Mesenchymal stem cell (in vitro differentiated cells and primary cell): ENCODE data around the gene CST11.

Experiments used
- DNase-seq: peaks from one replicate; pipeline ENCODE4 v3.0.0-alpha.2; 2013
- H2AFZ ChIP-seq: one replicate; pipeline ENCODE4 v1.6.1; 2013; ENCODE audit warnings: low read depth, mild to moderate bottlenecking, control low read depth, inconsistent platforms, low read length, moderate library complexity
- H2AK5ac ChIP-seq: 2 replicates; pipeline ENCODE4 v1.6.1; 2013; ENCODE audit warnings: low read length, moderate library complexity, mild to moderate bottlenecking, inconsistent platforms; ENCODE audit not compliant: severe bottlenecking
- H2BK120ac ChIP-seq: one replicate; pipeline ENCODE4 v1.6.1; 2013; ENCODE audit warnings: low read depth, mild to moderate bottlenecking, inconsistent platforms, low read length, moderate library complexity
- H2BK12ac ChIP-seq, 2 experiments: one replicate each; pipeline ENCODE4 v1.6.1; 2013; ENCODE audit warnings: inconsistent platforms in 2 of 2, low read length in 2 of 2, mild to moderate bottlenecking in 2 of 2, moderate library complexity in 2 of 2, control low read depth in 1 of 2
- H2BK15ac ChIP-seq: one replicate; pipeline ENCODE4 v1.6.1; 2013; ENCODE audit warnings: mild to moderate bottlenecking, low read depth, inconsistent platforms; ENCODE audit not compliant: poor library complexity, severe bottlenecking
- H2BK5ac ChIP-seq: 2 replicates; pipeline ENCODE4 v1.6.1; 2013; ENCODE audit warnings: low read depth, mild to moderate bottlenecking, low read length, control low read depth, inconsistent platforms; ENCODE audit not compliant: poor library complexity, severe bottlenecking
- H3K14ac ChIP-seq, 2 experiments: one replicate each; pipeline ENCODE4 v1.6.1; 2013; ENCODE audit warnings: inconsistent platforms in 2 of 2, low read length in 2 of 2, control low read depth in 1 of 2, mild to moderate bottlenecking in 1 of 2, moderate library complexity in 1 of 2
- H3K18ac ChIP-seq, 2 experiments: one replicate each; pipeline ENCODE4 v1.6.1; 2013; ENCODE audit warnings: inconsistent platforms in 2 of 2, low read length in 2 of 2, control low read depth in 1 of 2, low read depth in 1 of 2, mild to moderate bottlenecking in 1 of 2
- H3K23ac ChIP-seq, 2 experiments: one replicate each; pipeline ENCODE4 v1.6.1; 2013; ENCODE audit warnings: inconsistent platforms in 2 of 2, low read length in 2 of 2, mild to moderate bottlenecking in 2 of 2, moderate library complexity in 2 of 2, control low read depth in 1 of 2
- H3K27ac ChIP-seq: 2 replicates; pipeline ENCODE4 v1.5.1; 2013; ENCODE audit warnings: mild to moderate bottlenecking, moderate library complexity, low read length, control low read depth, inconsistent platforms; ENCODE audit not compliant: poor library complexity, severe bottlenecking
- H3K27me3 ChIP-seq, 2 experiments: 2 replicates each; pipeline versions ENCODE4 v1.6.1 to v1.7.0; 2013; ENCODE audit warnings: low read length in 2 of 2, mild to moderate bottlenecking in 2 of 2, moderate library complexity in 2 of 2, control low read depth in 1 of 2, inconsistent platforms in 1 of 2; ENCODE audit not compliant: control insufficient read depth in 1 of 2, insufficient read depth in 1 of 2
- H3K36me3 ChIP-seq, 2 experiments: 2 replicates each; pipeline versions ENCODE4 v1.6.1 to v1.7.0; 2013; ENCODE audit warnings: low read length in 2 of 2, control low read depth in 1 of 2, inconsistent platforms in 1 of 2, low read depth in 1 of 2, mild to moderate bottlenecking in 1 of 2; ENCODE audit not compliant: insufficient read depth in 2 of 2, control insufficient read depth in 1 of 2
- H3K4ac ChIP-seq, 2 experiments: one replicate each; pipeline ENCODE4 v1.6.1; 2013; ENCODE audit warnings: inconsistent platforms in 2 of 2, low read length in 2 of 2, mild to moderate bottlenecking in 2 of 2, moderate library complexity in 2 of 2, control low read depth in 1 of 2, low read depth in 1 of 2
- H3K4me1 ChIP-seq: 2 replicates; pipeline ENCODE4 v1.6.1; 2013; ENCODE audit warnings: low read depth, low read length, control low read depth; ENCODE audit not compliant: control insufficient read depth, insufficient read depth
- H3K4me2 ChIP-seq: 2 replicates; pipeline ENCODE4 v1.6.1; 2013; ENCODE audit warnings: low read length, mild to moderate bottlenecking, inconsistent platforms; ENCODE audit not compliant: poor library complexity, severe bottlenecking
- H3K4me3 ChIP-seq, 2 experiments: 2 replicates each; pipeline versions ENCODE4 v1.5.1 to v1.7.0; 2013; ENCODE audit warnings: low read length in 2 of 2, mild to moderate bottlenecking in 2 of 2, control low read depth in 1 of 2, low read depth in 1 of 2; ENCODE audit not compliant: insufficient read depth in 1 of 2
- H3K79me1 ChIP-seq: replicated peaks from 2 replicates; pipeline ENCODE4 v1.6.1; 2013; ENCODE audit warnings: mild to moderate bottlenecking, control low read depth, low read length, inconsistent platforms; ENCODE audit not compliant: poor library complexity, severe bottlenecking
- H3K9ac ChIP-seq: 2 replicates; pipeline ENCODE4 v1.7.0; 2013; ENCODE audit warnings: mild to moderate bottlenecking, low read length, moderate library complexity
- H3K9me3 ChIP-seq: 2 replicates; pipeline ENCODE4 v1.7.0; 2013; ENCODE audit warnings: mild to moderate bottlenecking, low read length; ENCODE audit not compliant: control insufficient read depth
- H4K8ac ChIP-seq: one replicate; pipeline ENCODE4 v1.6.1; 2013; ENCODE audit warnings: inconsistent platforms, mild to moderate bottlenecking, low read length, moderate library complexity
- H4K91ac ChIP-seq: one replicate; pipeline ENCODE4 v1.6.1; 2013; ENCODE audit warnings: mild to moderate bottlenecking, low read length, inconsistent platforms
- WGBS: methylation state at CpG from one replicate; pipeline ENCODE4 v1.1.7; 2013; ENCODE audit warnings: mixed read lengths; 5-methylcytosine and 5-hydroxymethylcytosine counted together

Gene CST11

DNA sequence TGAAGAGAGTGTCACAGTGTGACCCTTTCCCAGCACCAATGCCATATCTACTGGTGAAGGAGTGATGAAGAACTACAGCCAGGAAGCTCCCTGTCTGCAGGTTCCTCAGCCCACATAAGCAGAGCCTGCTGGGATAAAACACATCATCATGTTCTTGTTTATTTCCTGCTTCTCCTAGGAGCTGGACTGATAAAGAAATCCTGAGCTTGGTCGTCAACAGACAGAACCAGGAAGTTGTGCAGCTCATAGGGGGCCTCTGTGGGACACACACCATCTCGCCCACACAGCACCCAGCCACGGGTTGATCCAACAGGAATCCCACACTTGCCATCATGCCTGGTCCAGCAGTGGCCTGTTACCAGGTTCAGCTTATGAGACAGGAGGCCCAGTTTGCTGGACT is 16.0 kb downstream of the CST11 start:
- 54% methylated on average over 3 of the region's 3 CpGs for WGBS
- Histone ChIP-seq H2AK5ac (no peak overlapping the region), H3K27ac (no peak overlapping the region), H3K27me3 (peaks cover 18 to 33% of the 10 kb centered on the region in 2 experiments), H2AFZ (no peak overlapping the region), H3K4me3 (no peak overlapping the region), H3K4ac (no peak overlapping the region), H3K4me1 (peaks cover 3% of the 10 kb centered on the region), H2BK15ac (no peak overlapping the region), H3K9me3 (no peaks in the 10 kb centered on the region), H2BK120ac (no peak overlapping the region), H3K9ac (no peak overlapping the region), H3K79me1 (no peaks in the 10 kb centered on the region), H4K8ac (no peak overlapping the region), H2BK5ac (no peak overlapping the region), H3K23ac (no peak overlapping the region), H3K18ac (no peak overlapping the region), H4K91ac (no peak overlapping the region), H3K4me2 (no peak overlapping the region), H3K14ac (no peak overlapping the region), H2BK12ac (no peak overlapping the region), H3K36me3 (no peaks in the 10 kb centered on the region)
- no peak for DNase-seq

DNA sequence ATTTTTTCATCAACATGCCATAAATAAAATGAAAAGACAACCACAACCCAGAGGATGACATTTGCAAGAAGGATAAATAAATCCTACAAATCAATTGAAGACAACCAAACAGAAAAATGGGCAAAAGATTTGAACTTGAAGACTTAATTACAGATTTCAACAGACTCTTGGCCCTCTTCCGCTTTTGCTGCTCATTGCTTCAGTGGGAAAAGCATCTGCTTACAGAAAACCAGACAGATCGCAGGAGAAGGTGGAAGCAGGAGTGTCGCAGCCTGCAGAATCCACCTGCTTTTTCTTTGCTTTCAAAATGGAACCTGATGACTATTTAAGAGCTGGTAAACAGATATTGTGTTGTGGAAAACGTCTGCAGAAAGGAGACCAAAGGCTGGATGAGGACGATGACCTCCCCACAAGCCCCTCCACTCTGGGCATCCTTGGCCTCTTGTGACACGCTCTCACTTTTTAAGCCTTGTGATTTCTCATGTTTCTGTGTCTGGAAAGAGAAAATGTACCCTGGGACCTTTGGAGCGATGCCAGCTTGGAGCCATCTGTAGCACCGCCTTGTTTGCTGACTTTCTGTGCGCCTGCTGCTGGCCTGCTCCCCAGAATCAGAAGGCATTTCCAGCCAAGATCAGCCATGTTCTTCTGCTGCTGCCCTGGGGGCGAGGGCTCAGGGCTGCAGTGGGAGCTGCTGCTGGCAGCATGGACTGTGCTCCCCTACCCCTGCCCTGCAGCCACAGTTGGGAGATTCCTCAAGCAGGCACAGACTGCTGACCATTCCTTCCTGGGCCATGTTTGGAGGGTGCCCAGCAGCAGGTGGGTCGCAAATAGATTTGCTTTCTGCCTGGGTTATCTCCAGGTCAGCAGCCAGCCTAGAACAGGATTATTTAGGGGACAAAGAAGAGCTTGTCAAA is 16.8 kb downstream of the CST11 start:
- H3K4me2 ChIP-seq, result no peak overlapping the region
- no peak overlapping the region for H3K27ac ChIP-seq
- H2BK120ac ChIP-seq, result no peak overlapping the region
- H2BK15ac ChIP-seq, result no peak overlapping the region
- H3K4ac ChIP-seq, result no peak overlapping the region
- peaks cover 3% of the 10 kb centered on the region for H3K4me1 ChIP-seq
- H3K9me3 ChIP-seq, result no peaks in the 10 kb centered on the region
- no peak overlapping the region for H3K9ac ChIP-seq
- H3K27me3 ChIP-seq, result peaks cover 18 to 33% of the 10 kb centered on the region in 2 experiments
- H2AK5ac ChIP-seq, result no peak overlapping the region
- no peak overlapping the region for H2AFZ ChIP-seq
- 84% methylated on average over 11 of the region's 11 CpGs for WGBS
- no peak overlapping the region for H4K8ac ChIP-seq
- no peak for DNase-seq
- H3K18ac ChIP-seq, result no peak overlapping the region
- no peak overlapping the region for H3K23ac ChIP-seq
- H3K14ac ChIP-seq, result no peak overlapping the region
- no peaks in the 10 kb centered on the region for H3K79me1 ChIP-seq
- H2BK5ac ChIP-seq, result no peak overlapping the region
- no peaks in the 10 kb centered on the region for H3K36me3 ChIP-seq
- peak overlapping the region; percentile 36 for H4K91ac ChIP-seq
- H3K4me3 ChIP-seq, result no peak overlapping the region
- H2BK12ac ChIP-seq, result no peak overlapping the region

DNA sequence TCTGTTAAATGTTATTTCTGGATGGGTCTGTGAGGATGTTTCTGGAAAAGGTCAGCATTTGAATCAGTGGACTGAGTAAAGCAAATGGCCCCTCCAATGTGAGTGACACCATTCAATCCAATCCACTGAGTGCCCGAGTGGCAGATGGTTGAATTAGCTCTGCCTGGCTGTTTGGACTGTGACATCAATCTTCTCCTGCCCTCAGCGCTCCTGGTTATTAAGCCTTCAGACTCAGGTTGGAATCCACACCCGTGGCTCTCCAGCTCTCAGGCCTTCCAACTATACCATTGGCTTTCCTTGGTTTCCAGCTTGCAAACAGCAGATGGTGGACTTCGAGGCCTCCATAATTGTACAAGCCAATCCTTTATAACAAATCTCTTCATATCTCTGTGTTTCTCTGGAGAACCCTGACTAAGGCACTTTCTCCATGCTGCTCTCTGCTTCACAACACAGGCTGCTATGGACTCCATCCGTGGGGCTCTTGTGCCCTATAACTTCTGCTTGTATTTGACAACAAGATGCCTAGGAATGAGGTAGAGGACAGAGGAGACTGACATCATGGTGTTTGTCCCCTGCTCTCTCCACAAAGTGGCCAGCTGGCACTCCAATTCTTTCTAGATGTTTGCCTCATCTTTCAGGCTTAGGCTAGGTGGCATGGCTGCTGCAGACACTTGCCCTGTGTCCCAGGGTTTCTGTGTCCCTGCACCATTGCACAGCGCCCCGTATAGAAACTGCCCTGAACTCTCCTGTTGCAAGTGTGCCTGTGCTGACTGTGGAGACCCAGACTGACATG is 18.0 kb downstream of the CST11 start:
- Histone ChIP-seq H2BK12ac (no peak overlapping the region), H4K91ac (no peak overlapping the region), H3K36me3 (no peaks in the 10 kb centered on the region), H3K14ac (no peak overlapping the region), H3K18ac (no peak overlapping the region), H3K4ac (no peak overlapping the region), H2BK120ac (no peak overlapping the region), H3K9me3 (no peaks in the 10 kb centered on the region), H3K4me1 (peaks cover 3% of the 10 kb centered on the region), H3K4me3 (no peak overlapping the region), H2AFZ (no peak overlapping the region), H2AK5ac (no peak overlapping the region), H2BK5ac (no peak overlapping the region), H4K8ac (no peak overlapping the region), H2BK15ac (no peak overlapping the region), H3K23ac (no peak overlapping the region), H3K27ac (no peak overlapping the region), H3K9ac (no peak overlapping the region), H3K4me2 (no peak overlapping the region), H3K27me3 (peaks cover 13 to 24% of the 10 kb centered on the region in 2 experiments), H3K79me1 (no peaks in the 10 kb centered on the region)
- no peak for DNase-seq
- WGBS, result 82% methylated on average over 7 of the region's 7 CpGs

DNA sequence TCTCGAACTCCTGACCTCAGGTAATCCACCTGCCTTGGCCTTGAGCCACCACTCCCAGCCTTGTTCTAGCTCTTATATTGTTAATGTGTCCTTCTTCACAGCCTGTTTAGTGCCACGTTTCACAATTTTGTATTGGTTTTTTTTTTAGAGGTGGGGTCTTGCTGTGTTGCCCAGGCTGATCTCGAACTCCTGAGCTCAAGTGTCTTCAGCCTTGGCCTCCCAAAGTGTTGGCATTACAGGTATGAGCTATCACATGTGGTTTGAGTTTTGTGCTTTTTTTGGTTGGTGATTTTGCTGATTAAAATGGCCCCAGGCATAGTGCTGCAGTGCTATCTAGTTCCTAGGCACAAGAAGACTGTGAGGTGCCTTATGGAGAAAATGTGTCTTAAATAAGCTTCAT is 19.0 kb downstream of the CST11 start:
- H3K18ac ChIP-seq, result no peak overlapping the region
- no peak overlapping the region for H2AFZ ChIP-seq
- peaks cover 13 to 19% of the 10 kb centered on the region in 2 experiments for H3K27me3 ChIP-seq
- H3K4me3 ChIP-seq, result no peak overlapping the region
- no peaks in the 10 kb centered on the region for H3K9me3 ChIP-seq
- H3K14ac ChIP-seq, result no peak overlapping the region
- H2BK120ac ChIP-seq, result no peak overlapping the region
- no peak for DNase-seq
- no peak overlapping the region for H2BK5ac ChIP-seq
- H3K4ac ChIP-seq, result no peak overlapping the region
- H2AK5ac ChIP-seq, result no peak overlapping the region
- no peak overlapping the region for H2BK12ac ChIP-seq
- no peak overlapping the region for H4K8ac ChIP-seq
- no peak overlapping the region for H3K9ac ChIP-seq
- peaks cover 3% of the 10 kb centered on the region for H3K4me1 ChIP-seq
- no peak overlapping the region for H3K23ac ChIP-seq
- H3K79me1 ChIP-seq, result no peaks in the 10 kb centered on the region
- H2BK15ac ChIP-seq, result no peak overlapping the region
- H3K4me2 ChIP-seq, result no peak overlapping the region
- H4K91ac ChIP-seq, result no peak overlapping the region
- H3K27ac ChIP-seq, result no peak overlapping the region
- 67% methylated on average over 3 of the region's 3 CpGs for WGBS
- no peaks in the 10 kb centered on the region for H3K36me3 ChIP-seq
